ENCODE data around the gene YJU2.
A peak's percentile ranks its signal among the peaks of the same experiment; 100 is the strongest.

YJU2 gene

GRCh38 chr19:4201798-4202197 is 45.1 kb upstream of the YJU2 start:
- no peak overlapping the region for H3K27ac ChIP-seq
- no peak for TF ChIP-seq ZFX (IDR thresholded peaks at IDR 0.05)
- no peak for TF ChIP-seq CTCF (conservative IDR thresholded peaks at IDR 0.05)

GRCh38 chr19:4206818-4207484 is 39.9 kb upstream of the YJU2 start:
- TF ChIP-seq CTCF (conservative IDR thresholded peaks at IDR 0.05) (no peak), ZFX (IDR thresholded peaks at IDR 0.05) (no peak)
- H3K27ac ChIP-seq = no peak overlapping the region

GRCh38 chr19:4208385-4209094 is 38.3 kb upstream of the YJU2 start:
- TF ChIP-seq ZFX (IDR thresholded peaks at IDR 0.05) (no peak), CTCF (conservative IDR thresholded peaks at IDR 0.05) (peak; percentile 57; the same call in 1 of the 2 replicates)
- no peak overlapping the region for H3K27ac ChIP-seq

- TF ChIP-seq ZFX (IDR thresholded peaks at IDR 0.05) (no peak), CTCF (conservative IDR thresholded peaks at IDR 0.05) (no peak)
- no peak overlapping the region for H3K27ac ChIP-seq
Measured at GRCh38 chr19:4210166-4210731, 36.6 kb upstream of the YJU2 start.

GRCh38 chr19:4213116-4213515 is 33.8 kb upstream of the YJU2 start:
- H3K27ac ChIP-seq = no peak overlapping the region
- TF ChIP-seq ZFX (IDR thresholded peaks at IDR 0.05) (no peak), CTCF (conservative IDR thresholded peaks at IDR 0.05) (no peak)

- TF ChIP-seq CTCF (conservative IDR thresholded peaks at IDR 0.05) = no peak
- TF ChIP-seq ZFX (IDR thresholded peaks at IDR 0.05) = no peak
- H3K27ac ChIP-seq = no peak overlapping the region
Measured at GRCh38 chr19:4215807-4216206, 31.1 kb upstream of the YJU2 start.

GRCh38 chr19:4216846-4217245 is 30.0 kb upstream of the YJU2 start:
- TF ChIP-seq ZFX (IDR thresholded peaks at IDR 0.05) (no peak), CTCF (conservative IDR thresholded peaks at IDR 0.05) (no peak)
- no peak overlapping the region for H3K27ac ChIP-seq
